Right lung (tissue), 10 donors: ENCODE data around the gene LYPD5. TPM values are rescaled to one million over a fixed set of nuclear protein-coding genes. Genes with fewer than 3 reads are reported as not detected.
"Not testable (repeated sequence)": the region's sequence is repeated elsewhere in the genome, so short reads cannot be mapped to it uniquely, and the experiment has no call there.

Source experiments
- DNase-seq, 2 donors: peaks; one replicate each; pipeline ENCODE4 v3.0.0-alpha.2; 2013
- long read RNA-seq, 8 donors: transcript quantifications; one replicate each; lab custom pipeline, GENCODE V29; 2026
- polyA plus RNA-seq, 5 donors: library from polyadenylated mRNA; unstranded; fragments of 120-200 nt; gene quantifications; one replicate each; pipeline versions ENCODE4 v1.2.1 to v1.2.3, GENCODE V29; 2013; ENCODE audit warnings: inconsistent platforms in 1 of 5, low replicate concordance in 1 of 5; ENCODE audit not compliant: insufficient read length in 5 of 5, insufficient read depth in 1 of 5

Gene LYPD5, protein sequence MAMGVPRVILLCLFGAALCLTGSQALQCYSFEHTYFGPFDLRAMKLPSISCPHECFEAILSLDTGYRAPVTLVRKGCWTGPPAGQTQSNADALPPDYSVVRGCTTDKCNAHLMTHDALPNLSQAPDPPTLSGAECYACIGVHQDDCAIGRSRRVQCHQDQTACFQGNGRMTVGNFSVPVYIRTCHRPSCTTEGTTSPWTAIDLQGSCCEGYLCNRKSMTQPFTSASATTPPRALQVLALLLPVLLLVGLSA
- polyA plus RNA-seq = under 1 TPM; 0.30 to 0.49 (median 0.40) TPM
- long read RNA-seq, donor 1, partial matches to known transcripts = 0 of 1 reads
- long read RNA-seq, donor 1, other reads (novel, unspliced or antisense) = 0 of 1 reads
- long read RNA-seq, donor 2, partial matches to known transcripts = 6 of 6 reads
- long read RNA-seq, donor 2, other reads (novel, unspliced or antisense) = 0 of 6 reads
- long read RNA-seq, donor 3, partial matches to known transcripts = 12 of 12 reads
- long read RNA-seq, donor 3, other reads (novel, unspliced or antisense) = 0 of 12 reads
- long read RNA-seq, donor 4 = 0 reads
- long read RNA-seq, donor 5, partial matches to known transcripts = 0 of 1 reads
- long read RNA-seq, donor 5, other reads (novel, unspliced or antisense) = 0 of 1 reads
- long read RNA-seq, donor 6, partial matches to known transcripts = 0 of 1 reads
- long read RNA-seq, donor 6, other reads (novel, unspliced or antisense) = 0 of 1 reads
- long read RNA-seq, donor 7 = 0 reads
- long read RNA-seq, donor 8 = 0 reads

DNA sequence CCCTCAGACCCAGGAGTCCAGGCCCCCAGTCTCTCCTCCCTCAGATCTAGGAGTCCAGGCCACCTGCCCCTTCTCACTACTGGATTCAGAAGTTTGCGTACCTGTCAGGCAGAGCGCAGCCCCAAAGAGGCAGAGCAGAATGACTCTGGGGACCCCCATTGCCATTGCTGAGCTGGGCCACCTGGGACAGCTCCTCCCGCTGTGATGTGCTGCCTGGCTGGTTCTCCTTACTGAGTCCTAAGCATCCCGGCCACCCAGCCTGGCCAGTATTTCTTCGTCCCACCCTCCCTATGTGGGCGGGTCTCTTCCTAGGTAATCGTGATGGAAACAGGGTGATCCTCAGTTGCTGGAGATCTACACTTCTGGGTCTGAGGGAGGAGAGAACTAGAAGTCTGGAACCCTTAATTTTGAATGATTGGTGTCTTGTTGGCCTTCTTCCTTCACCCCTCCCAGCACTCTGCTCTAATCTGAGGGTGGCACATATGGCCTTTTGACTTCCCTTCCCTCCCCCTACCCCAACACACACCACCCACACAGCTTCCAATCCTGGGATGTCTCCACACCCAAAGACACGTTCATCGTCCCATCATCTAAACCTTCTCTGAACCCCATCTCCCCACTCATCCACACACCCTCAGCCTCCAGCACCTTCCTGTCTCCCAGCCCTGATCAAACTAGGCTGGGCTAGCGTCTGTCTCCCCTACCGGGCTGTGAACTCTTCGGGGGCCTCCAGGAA is at the start of gene LYPD5:
Gene LYPD5 (minus strand): TSS at position 232 of the 736 bp plus-strand sequence. CDS start 67 bp downstream, at position 165.
- DNase-seq = no peak

DNA sequence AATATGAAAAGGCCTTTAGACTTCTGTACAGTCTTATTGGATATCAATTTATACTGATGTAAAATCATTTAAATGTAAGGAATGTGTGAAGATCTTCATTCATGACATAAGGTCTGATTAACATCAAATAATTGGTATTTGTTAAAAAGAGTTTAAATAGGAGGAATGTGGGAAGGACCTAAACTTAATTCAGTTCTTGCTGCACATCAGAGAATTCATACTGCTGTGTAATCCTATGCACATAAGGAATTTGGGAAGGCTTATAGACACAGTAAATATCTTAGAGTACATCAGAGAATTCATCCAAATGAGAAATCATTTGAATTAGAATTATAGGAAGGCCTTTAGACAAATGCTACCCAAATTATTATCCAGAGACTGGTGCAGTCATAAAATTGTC is 46.6 kb upstream of the LYPD5 start:
- DNase-seq = no peak

DNA sequence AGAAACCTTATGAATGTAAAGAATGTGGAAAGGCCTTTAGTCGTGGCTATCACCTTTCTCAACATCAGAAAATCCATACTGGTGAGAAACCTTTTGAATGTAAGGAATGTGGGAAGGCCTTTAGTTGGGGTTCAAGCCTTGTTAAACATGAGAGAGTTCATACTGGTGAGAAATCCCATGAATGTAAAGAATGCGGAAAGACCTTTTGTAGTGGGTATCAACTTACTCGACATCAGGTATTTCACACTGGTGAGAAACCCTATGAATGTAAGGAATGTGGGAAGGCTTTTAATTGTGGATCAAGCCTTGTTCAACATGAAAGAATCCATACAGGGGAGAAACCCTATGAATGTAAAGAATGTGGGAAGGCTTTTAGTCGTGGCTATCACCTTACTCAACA is 45.6 kb upstream of the LYPD5 start:
- DNase-seq = no peak

DNA sequence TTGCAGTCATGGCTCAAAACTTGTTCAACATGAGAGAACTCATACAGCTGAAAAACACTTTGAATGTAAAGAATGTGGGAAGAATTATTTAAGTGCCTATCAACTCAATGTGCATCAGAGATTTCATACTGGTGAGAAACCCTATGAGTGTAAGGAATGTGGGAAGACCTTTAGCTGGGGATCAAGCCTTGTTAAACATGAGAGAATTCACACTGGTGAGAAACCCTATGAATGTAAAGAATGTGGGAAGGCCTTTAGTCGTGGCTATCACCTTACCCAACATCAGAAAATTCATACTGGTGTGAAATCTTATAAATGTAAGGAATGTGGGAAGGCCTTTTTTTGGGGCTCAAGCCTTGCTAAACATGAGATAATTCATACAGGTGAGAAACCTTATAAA is 45.0 kb upstream of the LYPD5 start:
- DNase-seq = no peak

DNA sequence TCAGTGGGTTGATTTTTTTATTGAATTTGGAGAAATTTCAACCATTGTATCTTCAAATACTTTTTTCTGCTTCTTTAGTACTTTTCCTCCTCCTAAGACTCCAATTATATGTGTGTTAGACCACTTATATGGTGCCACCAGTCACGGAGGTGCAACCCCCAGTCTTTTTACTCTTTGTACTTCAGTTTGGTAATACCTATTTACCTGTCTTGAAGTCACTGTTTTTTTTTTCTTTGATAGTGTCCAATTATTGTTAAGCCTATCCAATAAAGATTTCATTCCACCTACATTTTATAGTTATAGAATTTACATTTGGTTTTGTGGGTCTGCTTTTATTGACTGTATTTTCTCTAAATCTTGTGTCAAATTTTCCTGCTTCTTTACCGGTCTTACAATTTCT is 39.8 kb upstream of the LYPD5 start:
- DNase-seq = no peak

DNA sequence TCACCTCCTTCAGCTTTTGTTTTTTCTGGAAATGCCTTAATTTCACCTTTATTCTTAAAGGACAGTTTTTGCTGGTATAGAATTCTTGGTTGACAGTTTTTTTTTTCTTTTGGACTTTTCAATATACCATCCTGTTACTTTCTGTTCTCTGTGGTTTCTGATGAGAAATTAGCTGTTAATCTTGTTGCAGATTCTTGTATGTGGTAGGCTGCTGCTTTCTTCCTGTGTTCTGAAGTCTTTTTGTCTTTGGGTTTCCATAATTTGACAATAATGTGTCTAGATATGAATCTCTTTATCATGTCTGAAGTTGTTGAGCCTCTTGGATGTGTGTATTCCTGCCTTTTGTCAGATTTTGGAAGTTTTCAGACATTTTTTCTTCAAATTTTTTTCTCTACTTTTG is 36.9 kb upstream of the LYPD5 start:
- no peak for DNase-seq

DNA sequence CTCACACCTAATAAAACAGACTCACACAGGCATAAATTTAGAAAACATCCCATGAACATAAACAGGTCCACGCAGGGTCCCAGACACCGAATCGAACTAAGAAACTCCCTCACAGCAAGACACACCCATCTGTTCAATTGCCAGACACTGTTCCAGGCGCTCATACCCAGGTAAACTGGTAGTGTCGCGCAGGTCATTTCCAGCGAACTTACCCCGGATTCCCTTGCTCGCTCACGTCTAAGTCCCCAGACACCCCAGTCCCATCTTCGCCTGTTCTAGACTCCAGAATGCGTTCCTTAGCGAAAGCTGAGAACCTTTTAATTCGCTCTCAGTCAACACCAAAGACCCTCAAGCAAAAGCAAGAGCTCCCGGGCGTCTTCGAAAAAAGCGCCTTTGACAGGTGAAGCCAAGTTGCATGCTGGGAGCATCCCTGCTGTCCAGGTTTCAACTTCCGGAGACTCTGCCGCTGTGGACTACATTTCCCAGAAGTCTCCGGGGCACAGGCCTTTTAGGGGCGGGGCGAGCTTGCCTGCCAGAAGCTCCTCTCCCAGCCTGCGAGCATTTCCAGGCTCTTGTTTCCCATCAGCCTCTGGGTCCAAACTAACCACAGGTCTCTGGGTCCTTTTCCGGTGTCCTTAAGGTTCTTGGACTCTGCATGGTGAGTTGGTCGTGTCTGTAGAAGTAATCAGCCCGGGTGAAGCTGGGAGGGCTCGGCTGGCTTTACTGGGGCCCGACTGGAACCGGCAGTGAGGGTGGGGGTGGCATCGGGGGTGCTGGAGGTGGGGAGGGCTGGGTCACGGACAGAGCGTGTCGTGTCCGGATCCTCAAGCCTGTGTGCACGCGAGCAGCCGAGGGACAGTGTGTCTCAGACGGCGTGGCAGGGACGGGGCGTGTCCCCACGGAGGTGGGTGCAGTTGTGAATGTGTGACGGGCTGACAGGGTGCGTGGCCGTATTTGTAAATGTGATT is 24.8 kb upstream of the LYPD5 start, which contains the start of gene ZNF283:
Gene ZNF283 (plus strand): TSS at position 535 of the 968 bp plus-strand sequence. CDS start 6,184 bp downstream, outside the sequence.
- DNase-seq = peak; percentile 74 to 83

DNA sequence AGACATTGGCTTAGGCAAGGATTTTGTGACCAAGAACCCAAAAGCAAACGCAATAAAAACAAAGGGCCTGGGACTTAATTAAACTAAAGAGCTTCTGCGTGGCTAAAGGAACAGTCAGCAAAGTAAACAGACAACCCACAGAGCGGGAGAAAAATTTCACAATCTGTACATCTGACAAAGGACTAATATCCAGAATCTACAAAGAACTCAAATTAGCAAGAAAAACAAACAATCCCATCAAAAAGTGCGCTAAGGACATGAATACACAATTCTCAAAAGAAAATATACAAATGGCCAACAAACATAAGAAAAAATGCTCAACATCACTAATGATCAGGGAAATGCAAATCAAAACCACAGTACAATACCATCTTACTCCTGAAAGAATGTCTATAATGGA is 22.3 kb upstream of the LYPD5 start:
- not testable (repeated sequence) for DNase-seq

DNA sequence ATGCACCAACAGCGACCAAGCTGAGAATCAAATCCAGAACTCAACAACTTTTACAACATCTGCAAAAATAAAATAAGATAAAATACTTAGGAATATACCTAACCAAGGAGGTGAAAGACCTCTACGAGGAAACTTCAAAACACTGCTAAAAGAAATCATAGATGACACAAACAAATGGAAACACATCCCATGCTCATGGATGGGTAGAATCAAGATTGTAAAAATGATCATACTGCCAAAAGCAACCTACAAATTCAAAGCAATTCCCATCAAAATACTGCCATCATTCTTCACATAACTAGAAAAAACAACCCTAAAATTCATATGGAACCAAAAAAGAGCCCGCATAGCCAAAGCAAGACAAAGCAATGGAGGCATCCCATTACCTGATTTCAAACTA is 21.6 kb upstream of the LYPD5 start:
- not testable (repeated sequence) for DNase-seq

DNA sequence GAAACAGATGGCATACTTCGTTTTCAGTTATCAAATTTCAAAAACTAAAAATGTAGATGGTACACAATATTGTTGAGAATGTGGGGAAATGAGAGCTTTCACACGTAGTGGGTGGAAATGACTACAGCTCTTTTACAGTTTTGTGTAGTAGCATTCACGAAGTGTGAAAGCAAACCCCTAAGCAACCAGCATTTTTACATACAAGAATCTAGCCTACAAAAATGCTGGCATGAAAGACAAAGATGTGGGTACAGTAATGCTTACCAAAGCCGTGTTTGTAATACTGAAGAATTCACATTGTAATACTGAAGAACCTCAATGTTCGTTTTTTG is 18.6 kb upstream of the LYPD5 start:
- no peak for DNase-seq

DNA sequence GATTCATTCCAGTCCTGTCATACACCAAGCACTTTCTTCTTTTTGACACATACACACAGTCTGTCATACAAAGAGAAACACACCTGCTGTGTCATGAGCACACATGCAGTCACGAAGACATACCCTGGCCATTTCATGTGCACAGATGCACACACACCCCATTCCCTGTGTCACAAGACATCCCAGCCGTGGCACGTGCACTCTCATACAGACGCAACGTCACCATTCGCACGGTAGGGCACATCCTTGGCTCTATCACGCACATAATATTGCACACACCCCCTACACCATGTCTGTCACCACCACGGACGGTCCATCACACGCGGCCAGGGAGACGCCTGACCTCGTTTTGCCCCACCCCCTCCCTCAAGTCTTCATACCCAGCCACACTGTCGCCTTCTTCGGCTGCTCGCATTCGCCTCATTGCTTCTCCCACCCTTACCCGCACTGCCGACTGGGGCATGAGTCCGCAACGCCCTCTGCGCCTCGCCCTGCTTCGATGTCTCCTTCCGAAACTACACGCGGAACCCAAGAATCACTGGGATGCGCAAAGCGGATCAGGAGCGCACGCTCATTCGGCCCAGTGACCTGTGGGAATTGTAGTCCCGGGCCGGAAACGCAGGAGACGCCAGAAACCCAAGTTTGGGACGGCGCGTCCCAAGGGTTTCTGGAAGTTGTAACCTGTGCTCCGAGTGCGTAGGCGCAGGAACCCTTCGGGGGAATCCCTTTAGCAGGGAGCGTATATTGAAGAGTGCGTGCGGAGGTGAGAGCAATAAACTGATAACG is 18.0 kb upstream of the LYPD5 start:
- DNase-seq = no peak

DNA sequence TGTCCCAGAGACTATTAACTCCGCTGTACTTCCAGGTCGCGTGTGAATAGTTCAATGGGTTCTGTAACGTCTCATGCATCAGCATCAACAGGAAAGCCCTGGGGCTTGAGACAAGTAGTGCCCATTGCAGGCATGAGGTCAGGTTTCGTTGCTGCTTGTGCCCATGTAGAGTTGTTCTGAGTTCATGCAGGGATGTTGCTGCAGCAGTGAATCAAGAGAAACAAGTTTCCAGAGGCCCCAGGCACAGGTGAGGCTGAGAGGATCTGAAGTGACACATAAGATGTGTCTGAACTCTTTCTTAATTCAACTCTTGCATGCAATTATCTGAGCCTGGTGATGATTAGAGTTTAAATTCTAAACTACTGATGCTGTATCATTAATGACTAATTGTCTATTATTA is 16.3 kb upstream of the LYPD5 start:
- no peak for DNase-seq

DNA sequence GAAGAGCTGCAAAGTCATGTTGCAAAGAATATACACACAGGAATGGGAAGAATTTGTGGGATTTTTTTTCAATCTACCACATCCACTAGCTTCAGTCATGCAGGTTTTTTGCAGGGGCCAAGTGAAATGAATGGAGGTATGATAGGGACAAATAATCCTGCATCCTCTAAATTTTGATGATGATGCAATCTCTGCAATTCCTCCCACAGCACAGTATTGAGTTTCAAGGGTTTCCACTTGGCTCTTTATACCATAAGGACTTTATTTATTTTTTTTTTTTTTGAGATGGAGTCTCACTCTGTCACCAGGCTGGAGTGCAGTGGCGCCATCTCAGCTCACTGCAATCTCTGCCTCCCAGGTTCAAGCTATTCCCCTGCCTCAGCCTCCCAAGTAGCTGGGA is 15.2 kb upstream of the LYPD5 start:
- DNase-seq = not testable (repeated sequence)

DNA sequence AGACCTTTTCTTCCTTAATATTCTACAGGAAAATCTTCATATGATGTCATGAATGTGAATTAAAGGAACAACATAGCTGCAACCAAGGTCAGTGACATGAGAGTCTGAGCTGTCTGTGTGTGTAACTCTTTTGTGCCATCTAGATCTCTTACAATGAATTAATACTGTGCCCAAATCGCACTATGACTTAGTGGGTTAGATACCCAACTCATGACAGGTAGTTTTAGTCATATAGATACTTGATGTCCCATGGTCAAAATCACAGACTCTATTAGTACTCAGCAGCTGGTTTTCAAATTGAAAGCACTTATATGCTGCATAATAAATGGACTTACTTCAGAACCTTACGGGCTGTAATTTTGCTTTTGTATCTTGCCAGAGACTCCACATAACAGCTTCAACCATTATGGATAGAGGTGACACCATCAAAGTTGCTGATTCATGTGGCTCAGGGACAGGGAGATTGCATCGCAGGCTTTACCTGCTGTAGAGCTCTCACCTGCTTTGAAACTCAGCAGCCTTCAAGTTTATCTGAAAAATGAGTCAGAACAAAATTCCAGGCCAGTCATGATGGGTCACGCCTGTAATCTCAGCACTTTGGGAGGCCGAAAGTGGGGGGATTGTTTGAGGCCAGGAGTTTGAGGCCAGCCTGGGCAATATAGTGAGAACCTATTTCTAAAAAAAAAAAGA is 12.6 kb upstream of the LYPD5 start:
- no peak for DNase-seq

DNA sequence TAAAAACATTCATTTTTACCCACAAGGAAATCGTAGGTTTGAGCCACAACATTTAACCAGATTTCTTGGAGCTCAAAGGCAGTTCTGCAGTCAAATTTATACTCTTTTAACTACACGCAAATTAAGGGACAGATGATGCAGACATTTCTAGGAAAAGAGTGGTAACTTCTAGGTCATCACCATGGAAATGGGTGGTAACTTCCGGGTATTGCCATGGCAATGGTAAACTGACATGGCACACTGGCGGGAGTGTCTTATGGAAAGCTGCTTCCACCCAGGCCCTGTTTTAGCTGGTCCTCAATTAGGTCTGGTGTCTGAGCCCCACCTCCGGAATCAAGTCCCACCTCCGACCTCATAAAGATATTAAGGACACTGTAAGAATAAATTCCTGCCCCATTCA is 10.4 kb upstream of the LYPD5 start:
- DNase-seq = no peak

DNA sequence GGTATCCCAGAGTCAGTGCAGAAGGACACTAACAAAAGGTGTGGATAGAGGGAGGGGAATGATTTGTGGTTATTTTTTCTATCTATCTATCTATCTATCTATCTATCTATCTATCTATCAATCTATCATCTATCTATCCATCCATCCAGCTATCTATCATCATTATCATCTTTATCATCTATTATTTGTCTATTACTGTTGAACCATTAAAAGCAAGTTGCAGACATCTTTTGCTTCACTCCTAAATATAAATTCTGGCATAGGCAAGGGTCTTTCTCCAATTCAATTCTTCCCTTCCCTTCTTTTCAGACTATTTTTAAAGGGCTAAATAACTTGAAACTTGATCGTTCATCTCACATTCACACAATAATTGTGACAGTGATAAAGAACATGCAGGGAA is 10.0 kb upstream of the LYPD5 start:
- no peak for DNase-seq

DNA sequence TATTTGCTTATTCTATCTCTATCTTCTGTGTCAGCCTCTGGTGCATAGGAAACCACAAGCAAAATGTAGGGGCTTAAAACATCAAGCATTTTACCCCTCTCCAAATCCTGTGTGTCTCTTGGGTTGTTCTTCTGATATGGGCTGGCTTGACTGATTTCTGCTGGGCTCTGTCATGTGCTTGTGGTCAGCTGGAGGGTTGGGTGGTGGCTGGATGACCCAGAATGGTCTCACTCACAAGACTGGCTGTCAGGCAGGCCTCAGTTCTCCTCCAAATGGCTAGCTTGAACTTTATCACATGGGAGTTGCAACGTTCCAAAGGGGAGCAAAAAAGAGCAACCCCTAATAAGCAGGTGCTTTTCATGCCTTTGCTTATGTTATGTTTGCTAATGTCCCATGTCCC is 9.6 kb upstream of the LYPD5 start:
- DNase-seq = no peak

DNA sequence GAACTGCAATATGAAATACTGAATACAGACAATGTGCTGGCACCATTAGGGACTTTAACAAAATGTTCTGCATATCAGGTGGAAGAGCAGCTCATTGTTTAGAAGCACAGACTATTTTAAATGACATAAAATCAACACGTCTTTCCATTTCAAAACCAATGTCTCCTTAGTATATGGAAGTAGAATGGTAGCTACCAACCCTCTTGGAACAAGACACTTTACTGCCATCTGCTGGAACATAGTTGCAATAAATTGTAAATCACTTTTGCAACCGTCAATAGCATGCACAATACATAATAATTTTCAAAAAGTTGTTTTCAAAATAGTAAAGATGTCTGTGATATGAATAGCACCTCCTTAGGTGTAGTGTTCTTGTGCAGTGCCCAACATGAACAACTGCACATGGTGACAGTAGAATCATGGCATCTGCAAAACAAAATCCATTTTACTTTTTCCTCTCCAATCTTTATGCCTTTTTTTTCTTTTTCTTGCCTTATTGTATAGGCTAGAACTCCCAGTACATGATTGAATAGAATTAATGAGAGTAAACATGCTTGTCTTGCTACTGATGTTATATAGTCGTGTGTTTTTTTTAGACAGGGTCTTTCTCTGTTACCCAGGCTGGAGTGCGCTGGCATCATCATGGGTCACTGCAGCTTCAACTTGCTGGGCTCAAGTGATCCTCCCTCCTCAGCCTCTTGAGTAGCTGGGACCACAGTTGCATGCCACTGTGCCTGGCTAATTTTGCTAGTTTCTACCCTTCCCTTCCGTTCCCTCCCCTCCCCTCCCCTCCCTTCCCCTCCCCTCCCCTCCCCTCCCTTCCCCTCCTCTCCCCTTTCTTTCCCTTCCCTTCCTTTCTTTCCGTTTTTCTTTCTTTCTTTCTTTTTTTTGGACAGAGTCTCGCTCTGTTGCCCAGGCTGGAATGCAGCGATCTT is 7.8 kb upstream of the LYPD5 start:
- DNase-seq = no peak

DNA sequence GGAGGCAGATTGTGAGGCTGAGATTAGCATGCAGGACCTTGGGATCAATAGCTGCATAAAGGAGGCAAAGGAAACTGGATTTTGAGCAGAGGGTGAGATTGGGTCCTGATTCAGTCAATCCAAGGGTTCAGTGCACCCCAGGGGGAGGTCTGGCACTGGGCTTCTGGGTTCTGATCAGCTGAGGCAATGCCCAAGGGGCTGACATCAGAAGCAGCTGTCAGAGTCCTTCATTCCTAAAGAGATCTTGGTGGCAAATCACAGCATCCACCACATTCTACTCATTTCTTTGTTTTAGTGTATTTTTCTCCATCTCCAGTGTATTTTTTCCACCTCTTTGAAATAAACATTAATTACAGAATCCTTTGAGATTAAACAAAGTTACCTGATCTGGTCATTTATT is 5.4 kb upstream of the LYPD5 start:
- no peak for DNase-seq
